HG03457 (cell line): Measurements from ENCODE around the gene HK3.
"Not testable (repeated sequence)": the region's sequence is repeated elsewhere in the genome, so short reads cannot be mapped to it uniquely, and the experiment has no call there.

Experiments used
- ATAC-seq: cut with Tn5 transposase; IDR thresholded peaks from one replicate; pipeline ENCODE4 v1.9.1; 2021; ENCODE audit warnings: moderate number of reproducible peaks; ENCODE audit not compliant: unreplicated experiment

HK3 gene

DNA sequence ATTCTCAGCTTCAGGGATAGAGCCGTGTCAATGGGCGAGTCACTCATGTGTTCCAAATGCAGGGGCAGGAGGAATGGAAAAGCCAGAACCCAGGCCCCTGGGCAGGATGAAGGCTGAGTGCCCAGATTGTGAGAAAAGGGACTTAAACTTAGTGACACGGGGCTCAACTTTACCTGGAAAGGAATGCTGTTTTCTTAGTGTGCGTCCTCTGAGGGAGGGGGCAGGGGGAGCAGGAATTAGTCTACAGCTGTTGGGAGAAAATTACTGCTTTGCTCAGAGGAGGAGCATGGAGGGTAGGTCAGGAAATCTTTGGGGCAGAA, 14.6 kb downstream of the HK3 start:
- ATAC-seq = no peak

DNA sequence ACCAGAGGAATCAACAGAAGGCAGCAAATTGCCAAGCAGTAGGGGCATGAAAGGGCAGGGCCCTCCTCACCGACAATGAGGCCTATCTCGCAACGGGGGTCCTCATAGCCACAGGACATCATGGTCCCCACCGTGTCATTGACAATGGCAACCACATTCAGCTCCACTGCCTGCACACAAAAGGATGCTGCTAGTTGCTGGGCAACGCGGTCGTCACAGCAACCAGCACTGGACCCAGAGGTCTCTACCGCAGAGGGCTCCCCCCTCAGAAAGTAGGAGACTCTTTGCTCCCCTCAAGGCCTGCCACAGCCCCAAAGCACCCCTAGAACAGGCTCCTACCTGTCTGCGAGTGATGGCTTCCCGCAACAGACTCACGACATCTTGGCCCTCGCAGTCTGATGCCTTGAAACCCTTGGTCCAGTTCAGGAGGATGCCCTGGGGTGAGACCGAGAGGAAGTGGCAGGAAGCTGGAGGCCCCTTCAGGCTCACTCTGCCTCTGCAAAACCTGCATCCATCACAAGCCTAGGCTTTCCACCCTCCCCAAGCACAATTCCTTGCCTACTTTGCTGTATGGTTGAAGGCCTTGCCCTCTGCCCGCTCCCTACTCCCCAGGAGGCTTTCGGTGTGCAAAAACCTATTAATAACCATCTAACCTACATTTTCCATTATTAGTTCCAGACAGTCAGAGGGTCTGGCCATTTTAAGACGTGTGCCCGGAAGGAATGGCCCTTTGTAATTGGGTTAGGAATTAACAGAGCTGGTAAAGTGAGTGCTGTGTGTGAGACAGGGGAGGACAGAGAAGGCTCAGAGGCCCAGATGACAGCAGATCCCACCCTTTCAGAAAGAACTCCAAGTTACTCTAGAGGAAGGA, 15.2 kb downstream of the HK3 start:
- ATAC-seq = no peak

DNA sequence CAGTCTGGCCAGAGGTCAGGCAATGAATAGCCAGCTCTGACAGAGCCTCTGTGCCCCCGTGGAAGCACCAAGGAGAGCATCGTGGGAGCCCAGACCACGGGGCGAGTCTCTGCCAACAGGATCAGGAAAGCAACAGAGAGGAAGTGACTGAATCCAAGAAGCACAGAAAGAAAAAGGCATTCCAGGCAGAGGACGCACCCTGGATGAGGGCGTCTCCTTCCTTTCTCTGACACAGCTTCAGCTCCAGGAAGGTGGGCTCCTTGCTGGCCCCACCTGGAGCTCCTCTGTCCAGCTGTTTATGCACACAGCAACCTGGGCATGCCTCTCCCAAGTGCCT, 16.6 kb downstream of the HK3 start:
- no peak for ATAC-seq

DNA sequence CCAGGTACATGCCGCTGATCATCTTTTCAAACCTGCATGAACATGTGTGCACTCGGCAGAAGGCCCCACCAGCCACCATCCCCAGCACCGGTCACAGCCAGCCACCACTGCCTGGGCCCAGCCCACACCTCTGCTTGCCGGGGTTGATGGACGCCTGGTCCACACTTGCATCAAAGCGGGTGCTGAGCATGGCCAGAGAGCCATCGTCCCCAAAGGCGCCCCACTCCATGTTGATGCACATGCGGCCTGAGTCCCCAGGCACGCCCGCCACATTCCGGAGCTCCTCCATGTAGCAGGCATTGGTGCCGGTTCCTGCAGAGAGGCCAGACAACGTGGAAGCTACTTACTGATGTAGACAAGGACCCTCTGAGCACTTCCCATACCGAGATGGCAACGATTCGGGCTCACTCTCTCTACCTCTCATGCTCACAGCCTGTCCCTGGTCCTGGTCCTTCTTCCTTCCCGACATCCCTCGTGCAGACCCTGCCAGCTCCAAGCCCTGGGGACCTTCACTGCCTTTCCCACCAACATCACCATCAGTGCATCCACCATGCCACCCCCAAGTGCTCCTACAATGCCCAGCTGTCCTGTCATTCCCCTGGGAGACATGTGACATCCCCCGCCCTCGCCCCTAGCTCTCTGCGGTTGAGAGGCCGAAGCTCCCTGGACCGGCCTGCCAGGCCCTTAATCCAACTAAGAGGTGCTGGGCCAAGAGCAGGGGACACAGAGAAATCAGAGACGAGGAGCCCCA, 17.2 kb downstream of the HK3 start:
- ATAC-seq = no peak

DNA sequence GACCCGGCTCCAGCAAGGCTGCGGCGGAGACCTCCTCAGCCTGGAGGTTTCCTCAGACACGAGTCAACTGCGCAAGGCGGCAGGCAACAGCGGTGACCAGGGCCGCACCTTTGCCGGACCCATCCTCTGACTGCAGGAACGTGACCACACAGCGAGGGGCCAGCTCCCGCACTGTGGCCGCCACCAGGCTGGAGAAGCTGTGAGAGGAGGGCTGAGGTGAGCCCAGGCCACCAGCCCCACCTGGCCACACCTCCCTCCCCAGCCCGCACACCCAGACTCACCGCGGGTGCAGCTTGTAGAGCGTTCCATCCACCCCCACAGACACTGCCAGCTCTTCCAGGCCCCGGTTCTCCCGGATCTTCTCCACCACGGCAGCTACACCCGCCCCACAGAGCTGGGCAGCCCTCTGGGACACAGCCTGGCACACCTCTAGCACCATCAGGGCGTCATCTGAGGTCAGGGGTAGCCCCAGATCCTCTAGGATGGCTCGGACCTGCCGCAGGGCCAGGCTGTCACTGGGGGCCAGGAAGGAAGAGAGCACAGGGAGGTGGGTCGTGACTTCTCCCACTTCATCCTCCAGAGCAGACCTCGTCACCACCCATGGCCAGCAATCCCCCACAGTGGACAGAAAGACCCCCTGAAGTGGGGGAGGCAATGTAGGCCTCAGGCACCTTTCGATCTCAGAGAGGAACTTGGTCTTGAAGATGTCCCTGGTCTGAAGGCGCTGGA, 18.0 kb downstream of the HK3 start:
- no peak for ATAC-seq

GRCh38 chr5:176880366-176881020, 18.7 kb downstream of the HK3 start:
- no peak for ATAC-seq

GRCh38 chr5:176879663-176880361, 19.3 kb downstream of the HK3 start:
- no peak for ATAC-seq

DNA sequence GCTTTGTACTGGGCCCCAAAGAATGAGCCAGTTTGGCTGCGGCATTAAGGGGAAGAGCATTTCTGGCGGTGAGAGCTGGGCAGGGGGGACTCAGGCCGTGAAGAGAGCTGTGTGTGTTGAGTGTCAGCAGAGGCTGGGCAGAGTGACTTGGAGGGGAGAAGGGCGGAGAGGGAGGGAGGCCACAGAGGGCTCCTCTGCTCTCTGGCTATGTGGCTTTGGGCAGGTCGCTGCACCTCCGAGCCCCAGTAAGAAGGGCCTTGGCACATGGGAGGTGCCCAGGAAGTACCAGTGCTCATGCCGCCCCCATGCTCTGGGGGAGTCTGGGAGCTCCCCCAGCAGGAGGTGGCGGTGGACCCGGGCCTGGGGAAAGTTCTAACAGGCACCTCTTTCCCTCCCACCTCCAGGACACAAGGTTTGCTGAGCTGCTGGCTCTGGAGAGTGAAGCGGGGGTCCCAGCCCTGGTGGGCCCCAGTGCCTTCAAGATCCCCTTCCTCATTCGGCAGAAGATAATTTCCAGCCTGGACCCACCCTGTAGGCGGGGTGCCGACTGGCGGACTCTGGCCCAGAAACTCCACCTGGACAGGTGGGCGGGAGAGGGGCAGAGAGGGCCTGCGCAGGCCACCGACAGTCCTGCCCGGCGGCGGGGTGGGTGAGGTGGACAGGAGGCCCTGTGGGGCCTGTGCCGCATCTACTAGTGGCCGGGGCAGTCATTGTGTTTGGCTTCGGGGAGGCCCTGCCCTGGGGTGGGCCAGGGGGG, 20.1 kb downstream of the HK3 start:
- no peak for ATAC-seq

GRCh38 chr5:176878463-176878862, 20.7 kb downstream of the HK3 start:
- no peak for ATAC-seq

GRCh38 chr5:176877793-176878331, 21.3 kb downstream of the HK3 start:
- no peak for ATAC-seq

DNA sequence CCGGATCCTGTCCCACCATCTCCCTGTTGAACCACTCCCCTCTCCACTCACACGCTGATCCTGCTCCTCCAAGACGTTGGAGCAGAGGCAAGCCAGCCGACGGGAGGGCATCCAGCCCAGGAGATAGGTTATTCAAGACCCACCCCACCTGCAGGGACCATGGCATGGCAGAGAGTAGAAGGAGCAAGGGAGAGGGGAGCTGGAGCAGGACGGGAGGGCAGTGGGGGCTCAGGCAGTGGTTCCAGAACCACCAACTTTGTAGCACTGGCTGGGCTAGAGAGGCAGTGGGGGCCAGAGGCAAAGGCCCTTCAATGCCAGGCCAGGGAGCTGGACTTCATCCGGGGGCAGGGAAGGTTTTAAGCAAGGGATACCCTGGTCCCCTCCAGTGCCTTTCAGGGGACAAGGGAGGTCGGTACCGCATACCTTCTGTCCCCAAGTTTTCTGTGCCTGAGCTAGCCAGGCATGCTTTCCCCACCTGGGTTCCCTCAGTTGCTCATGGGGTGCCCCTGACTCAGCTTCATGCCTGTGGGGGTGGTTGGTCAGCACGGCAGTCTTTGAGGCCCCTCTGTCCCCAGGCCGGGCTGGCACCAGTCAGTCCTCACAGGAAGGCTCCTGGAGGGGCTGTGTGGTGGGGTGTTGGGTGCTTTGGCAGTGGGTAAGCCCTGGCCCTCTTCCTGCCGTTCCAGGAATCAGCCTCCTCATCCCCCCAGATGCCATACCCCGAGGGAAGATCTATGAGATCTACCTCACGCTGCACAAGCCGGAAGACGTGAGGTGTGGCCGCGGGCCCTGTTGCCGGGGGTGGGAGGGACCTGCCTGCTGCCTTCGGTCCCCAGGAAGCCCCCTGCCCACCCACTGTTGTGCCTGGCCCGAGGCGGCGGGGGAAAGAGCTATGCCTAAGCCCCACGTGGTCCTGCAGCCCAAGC, 22.4 kb downstream of the HK3 start:
- no peak for ATAC-seq

GRCh38 chr5:176875783-176876505, 23.2 kb downstream of the HK3 start:
- no peak for ATAC-seq

DNA sequence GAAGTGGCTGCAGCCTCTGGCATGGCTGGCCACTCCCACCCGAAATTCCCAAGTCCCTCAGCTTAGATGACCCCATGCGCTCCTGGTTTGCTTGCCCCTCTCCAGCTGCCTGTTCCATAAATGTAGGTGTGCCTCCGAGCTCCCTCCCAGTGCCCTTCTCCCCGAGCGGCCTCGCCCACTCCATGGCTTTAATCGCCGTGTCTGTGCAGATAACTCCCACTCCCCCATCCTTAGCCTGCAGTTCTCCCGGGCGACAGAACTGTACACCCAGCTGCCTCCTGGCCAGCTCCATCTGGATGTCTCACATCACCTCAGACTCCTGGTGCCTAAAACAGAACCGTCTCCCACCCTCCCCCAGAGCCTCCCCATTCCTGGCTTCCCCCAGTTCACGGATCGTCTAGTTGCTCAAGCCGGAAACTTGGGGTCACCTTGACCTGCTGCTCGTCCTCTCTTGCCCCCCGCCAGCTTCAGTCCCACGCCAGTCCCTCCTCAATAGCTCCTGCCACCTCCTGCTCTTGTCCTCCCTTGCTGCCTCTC, 24.1 kb downstream of the HK3 start:
- no peak for ATAC-seq

DNA sequence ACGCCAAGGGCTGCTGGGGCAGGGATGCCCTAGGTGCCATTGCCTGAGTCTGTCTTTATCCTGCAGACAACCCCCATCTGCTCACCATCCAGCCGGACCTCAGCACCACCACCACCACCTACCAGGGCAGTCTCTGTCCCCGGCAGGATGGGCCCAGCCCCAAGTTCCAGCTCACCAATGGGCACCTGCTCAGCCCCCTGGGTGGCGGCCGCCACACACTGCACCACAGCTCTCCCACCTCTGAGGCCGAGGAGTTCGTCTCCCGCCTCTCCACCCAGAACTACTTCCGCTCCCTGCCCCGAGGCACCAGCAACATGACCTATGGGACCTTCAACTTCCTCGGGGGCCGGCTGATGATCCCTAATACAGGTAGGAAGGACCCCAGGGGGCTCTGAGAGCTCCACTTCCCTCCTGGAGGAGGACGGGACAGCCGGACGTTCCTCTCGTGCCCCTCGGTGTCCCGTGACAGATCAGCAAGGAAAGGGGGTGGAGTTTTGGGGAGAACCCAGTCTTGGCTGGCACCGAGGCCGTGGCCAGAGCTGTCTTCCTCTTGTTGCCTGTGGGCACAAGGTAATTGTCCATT, 24.9 kb downstream of the HK3 start:
- ATAC-seq = no peak

DNA sequence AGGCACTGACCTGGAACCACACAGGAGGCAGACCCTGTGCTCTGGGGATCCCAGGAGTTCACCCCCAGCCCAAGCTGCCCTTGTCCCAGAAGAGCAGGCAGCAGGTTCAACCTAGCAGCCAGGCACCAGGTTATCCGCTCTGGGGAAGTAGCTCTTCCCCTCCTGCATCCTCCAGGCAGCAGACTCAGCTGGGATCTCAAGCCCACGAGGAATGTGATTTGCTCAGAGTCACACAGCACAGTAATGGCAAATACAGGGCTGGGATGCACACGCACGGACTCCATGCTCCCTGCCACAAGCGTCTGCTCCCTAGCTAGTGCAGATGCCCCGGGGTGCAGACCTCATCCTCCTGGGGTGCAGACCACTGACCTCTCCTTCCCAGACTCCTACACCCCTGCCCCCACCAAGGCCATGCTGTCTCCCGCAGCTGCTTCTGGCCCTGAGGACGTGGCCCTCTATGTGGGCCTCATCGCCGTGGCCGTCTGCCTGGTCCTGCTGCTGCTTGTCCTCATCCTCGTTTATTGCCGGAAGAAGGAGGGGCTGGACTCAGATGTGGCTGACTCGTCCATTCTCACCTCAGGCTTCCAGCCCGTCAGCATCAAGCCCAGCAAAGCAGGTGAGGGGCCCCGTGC, 25.5 kb downstream of the HK3 start:
- ATAC-seq = no peak

DNA sequence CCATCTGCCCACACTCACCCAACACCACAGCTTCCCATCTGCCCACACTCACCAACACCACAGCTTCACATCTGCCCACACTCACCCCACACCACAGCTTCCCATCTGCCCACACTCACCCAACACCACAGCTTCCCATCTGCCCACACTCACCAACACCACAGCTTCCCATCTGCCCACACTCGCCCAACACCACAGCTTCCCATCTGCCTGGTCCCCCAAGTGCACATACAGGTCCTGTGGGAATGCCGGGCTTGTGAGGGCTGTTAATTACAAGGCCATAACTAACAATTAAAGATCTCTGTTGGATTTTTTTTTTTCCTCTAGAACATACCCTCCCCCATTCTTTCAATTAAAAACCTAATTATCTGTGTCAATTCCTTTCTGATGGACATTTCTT, 26.1 kb downstream of the HK3 start:
- not testable (repeated sequence) for ATAC-seq

GRCh38 chr5:176872586-176872985, 26.6 kb downstream of the HK3 start:
- not testable (repeated sequence) for ATAC-seq
